Esophagus squamous epithelium (tissue), 5 donors: ENCODE measurements around the gene LMNTD1. TPM values are rescaled to one million over a fixed set of nuclear protein-coding genes. Genes with fewer than 3 reads are reported as not detected.
"Not testable (repeated sequence)": the region's sequence is repeated elsewhere in the genome, so short reads cannot be mapped to it uniquely, and the experiment has no call there.

ENCODE experiments used
- DNase-seq: peaks from one replicate; lab custom pipeline; 2025; lab: John Stamatoyannopoulos, UW
- H3K27ac ChIP-seq, 4 donors: fragments of 200-600 bp; sonication (generic); one replicate each; pipeline ENCODE4 v1.5.1; 2016 to 2019; ENCODE audit warnings: mild to moderate bottlenecking in 1 of 4
- H3K27me3 ChIP-seq, 4 donors: fragments of 200-600 bp; sonication (generic); 1 replicate in 3 of 4; 2 replicates in 1 of 4; pipeline versions ENCODE4 v1.5.1 to v1.6.0; 2017 to 2021; ENCODE audit warnings: antibody characterized with exemption in 1 of 4
- H3K36me3 ChIP-seq, 3 donors: fragments of 200-600 bp; sonication (generic); one replicate each; pipeline ENCODE4 v1.5.1; 2016 to 2019
- H3K4me1 ChIP-seq, 3 donors: fragments of 200-600 bp; sonication (generic); one replicate each; pipeline ENCODE4 v1.5.1; 2017 to 2019
- H3K4me3 ChIP-seq, 4 donors: fragments of 200-600 bp; sonication (generic); 1 replicate in 3 of 4; 2 replicates in 1 of 4; pipeline ENCODE4 v1.5.1; 2016 to 2019; ENCODE audit warnings: mild to moderate bottlenecking in 2 of 4, moderate library complexity in 1 of 4
- H3K9me3 ChIP-seq, 3 donors: fragments of 200-600 bp; sonication (generic); one replicate each; pipeline ENCODE4 v1.5.1; 2016 to 2019
- POLR2A ChIP-seq, 4 donors: fragments of 450-650 bp; IDR thresholded peaks; one replicate each; pipeline ENCODE4 v1.6.1; 2017; ENCODE audit warnings: antibody characterized with exemption in 4 of 4, mild to moderate bottlenecking in 4 of 4, moderate library complexity in 3 of 4
- WGBS, 2 donors: methylation state at CpG; one replicate each; pipeline ENCODE4 v1.1.5; 2018; 5-methylcytosine and 5-hydroxymethylcytosine counted together
- intact Hi-C: fragments of 100-400 bp; cut with DNase I; formaldehyde crosslinking; loops from one replicate; pipeline ENCODE4 v1.15.0; 2022
- total RNA-seq, 4 donors: library from RNA; depleted of rRNA; stranded (reverse); fragments of >200 nt; gene quantifications; one replicate each; pipeline ENCODE4 v1.1.0, GENCODE V29; 2016
- TF ChIP-seq, protein P1 (sequence below), 6 experiments: fragments of 450-650 bp in 4 of 6; fragments of 200-600 bp in 2 of 6; sonication (generic) in 2 of 6; IDR thresholded peaks; one replicate each; pipeline ENCODE4 v1.5.1; 2016 to 2019; ENCODE audit warnings: antibody characterized with exemption in 6 of 6, mild to moderate bottlenecking in 4 of 6, moderate library complexity in 4 of 6
- donor health status: DM: yes; HTN: yes; CAD: no.

Gene LMNTD1
- total RNA-seq, 4 donors from 2014 or later: not detected

DNA sequence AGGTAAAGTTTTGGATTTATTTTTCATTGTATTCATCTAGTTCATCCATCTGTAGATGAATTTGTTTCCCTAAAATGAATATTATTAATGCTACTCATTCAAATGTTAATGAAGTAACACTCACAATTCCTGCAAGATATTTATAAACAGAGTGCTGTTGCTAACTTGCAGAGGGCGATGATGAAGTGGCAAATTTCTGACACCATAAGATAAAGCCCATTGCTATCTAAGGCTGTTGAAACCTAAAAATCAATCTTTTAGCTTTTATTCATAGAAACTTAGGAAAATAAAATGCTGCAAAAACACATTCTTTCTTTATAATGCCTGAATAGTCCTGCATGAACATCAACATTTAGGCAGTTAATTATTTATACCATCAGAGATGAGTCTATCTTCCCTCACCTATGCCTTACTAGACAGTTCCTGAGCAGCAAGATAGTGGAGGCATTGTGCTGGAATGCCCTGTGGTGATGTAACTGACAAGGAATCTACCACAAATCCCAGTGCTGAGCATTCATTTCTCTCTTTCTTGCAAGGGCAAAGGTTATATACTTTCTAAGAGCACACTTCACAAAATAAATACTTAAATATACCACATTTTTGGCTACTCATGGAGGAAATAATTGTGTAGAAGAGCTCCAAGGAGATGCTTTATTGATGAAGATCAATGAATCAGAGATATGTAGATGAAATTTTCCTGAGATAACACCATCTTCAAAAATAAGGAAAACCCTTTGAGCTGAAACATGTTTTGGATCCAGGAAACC is 57.6 kb downstream of the LMNTD1 start:
- H3K4me1 ChIP-seq: peaks cover 0 to 18% (median 3%) of the 10 kb centered on the region in 3 donors
- TF ChIP-seq POLR2A (IDR thresholded peaks at IDR 0.05): no peak
- H3K27ac ChIP-seq: no peak overlapping the region
- DNase-seq: no peak
- no peaks in the 10 kb centered on the region for H3K9me3 ChIP-seq
- H3K36me3 ChIP-seq: no peaks in the 10 kb centered on the region
- 58 to 84% methylated on average over 1 of the region's 1 CpG for WGBS, 2 donors
- H3K4me3 ChIP-seq: no peak overlapping the region
- no peaks in the 10 kb centered on the region for H3K27me3 ChIP-seq
- intact Hi-C loops: no loop called here

DNA sequence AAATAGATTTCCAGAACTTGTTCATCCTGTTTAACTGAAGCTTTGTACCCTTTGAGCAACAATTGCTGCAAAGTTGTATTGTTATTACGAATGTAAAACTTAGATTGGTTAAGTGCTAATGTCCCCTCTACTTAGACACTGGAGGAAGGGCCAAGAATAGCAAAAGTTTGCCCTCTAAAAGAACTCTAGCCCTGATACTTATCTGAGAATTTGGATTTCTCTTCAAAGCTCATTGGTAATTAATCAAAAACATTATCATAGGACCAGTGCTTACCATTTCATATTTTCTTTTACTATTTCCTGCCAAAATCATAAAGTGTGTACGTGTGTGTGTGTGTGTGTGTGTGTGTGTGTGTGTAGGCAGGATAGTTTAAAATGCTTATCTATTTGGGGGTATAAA is 58.2 kb downstream of the LMNTD1 start:
- intact Hi-C loops: no loop called here
- H3K4me3 ChIP-seq: no peak overlapping the region
- H3K4me1 ChIP-seq: peaks cover 0 to 24% (median 3%) of the 10 kb centered on the region in 3 donors
- no peaks in the 10 kb centered on the region for H3K36me3 ChIP-seq
- 22 to 27% methylated on average over 2 of the region's 2 CpGs for WGBS, 2 donors
- no peak overlapping the region for H3K27ac ChIP-seq
- H3K9me3 ChIP-seq: no peaks in the 10 kb centered on the region
- TF ChIP-seq, protein P1, sequence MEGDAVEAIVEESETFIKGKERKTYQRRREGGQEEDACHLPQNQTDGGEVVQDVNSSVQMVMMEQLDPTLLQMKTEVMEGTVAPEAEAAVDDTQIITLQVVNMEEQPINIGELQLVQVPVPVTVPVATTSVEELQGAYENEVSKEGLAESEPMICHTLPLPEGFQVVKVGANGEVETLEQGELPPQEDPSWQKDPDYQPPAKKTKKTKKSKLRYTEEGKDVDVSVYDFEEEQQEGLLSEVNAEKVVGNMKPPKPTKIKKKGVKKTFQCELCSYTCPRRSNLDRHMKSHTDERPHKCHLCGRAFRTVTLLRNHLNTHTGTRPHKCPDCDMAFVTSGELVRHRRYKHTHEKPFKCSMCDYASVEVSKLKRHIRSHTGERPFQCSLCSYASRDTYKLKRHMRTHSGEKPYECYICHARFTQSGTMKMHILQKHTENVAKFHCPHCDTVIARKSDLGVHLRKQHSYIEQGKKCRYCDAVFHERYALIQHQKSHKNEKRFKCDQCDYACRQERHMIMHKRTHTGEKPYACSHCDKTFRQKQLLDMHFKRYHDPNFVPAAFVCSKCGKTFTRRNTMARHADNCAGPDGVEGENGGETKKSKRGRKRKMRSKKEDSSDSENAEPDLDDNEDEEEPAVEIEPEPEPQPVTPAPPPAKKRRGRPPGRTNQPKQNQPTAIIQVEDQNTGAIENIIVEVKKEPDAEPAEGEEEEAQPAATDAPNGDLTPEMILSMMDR (IDR thresholded peaks at IDR 0.05): no peak
- TF ChIP-seq POLR2A (IDR thresholded peaks at IDR 0.05): no peak
- no peak for DNase-seq
- H3K27me3 ChIP-seq: no peaks in the 10 kb centered on the region

DNA sequence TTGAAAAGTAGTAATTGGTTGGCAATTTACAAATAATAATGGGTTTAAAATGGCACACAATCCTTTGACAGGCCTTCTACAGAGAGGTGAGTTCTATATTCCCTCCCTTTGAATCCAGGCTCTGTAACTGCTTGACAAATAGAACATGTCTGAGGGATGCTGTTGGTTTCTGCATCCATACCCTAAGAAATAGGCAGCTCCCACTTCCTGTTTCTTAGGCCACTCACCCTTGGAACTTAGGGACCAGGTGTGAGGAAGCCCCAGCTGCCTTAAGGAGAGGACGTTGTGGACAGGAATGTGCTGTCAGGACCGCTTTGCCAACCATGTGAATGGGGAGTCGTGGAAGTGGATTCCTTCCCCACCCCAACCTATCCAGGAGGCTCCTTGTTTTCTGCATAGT is 59.4 kb downstream of the LMNTD1 start:
- WGBS, 2 donors: 70 to 90% methylated on average over 3 of the region's 3 CpGs

DNA sequence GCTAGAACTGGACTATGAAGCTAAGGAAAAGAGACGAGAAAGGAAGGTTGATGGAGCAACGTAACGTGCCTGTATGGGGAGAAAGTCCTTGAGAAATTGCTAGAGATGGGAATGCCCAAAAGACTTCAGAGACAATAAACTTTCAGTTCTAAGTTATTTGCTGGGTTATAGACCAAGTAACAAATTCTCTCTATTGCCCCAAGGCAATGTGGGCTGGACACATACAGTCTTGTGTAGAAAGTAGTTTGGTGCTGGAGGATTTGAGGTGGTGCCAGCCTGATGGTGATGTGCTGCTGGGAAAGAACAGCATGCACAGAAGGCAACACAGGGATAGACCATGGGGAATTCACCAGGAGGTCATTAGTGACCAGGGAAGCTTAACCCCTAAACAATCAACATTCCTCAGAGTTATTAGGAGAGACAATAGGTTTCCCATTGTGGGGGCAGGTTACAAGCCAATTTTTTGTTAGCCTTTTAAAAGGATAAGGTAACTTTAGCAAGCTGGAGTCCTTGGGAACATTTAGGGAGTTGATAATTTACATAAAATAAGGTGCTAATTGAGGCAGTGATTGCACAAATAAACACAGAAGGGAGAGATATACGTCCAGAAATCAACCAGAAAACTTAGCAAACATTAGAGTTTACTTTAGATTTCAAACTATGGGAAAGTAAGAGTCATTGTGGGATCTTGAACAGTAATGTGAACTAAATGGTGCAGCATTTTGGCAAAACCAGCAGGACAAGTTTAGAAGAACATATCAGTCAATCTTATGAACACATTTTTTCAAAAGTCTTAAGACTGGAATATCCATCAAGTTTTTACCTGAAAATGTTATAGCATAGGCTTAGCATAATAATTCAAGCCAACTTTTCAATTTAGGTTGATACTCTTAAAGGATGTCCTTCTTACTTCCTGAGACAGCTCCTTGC is 61.4 kb downstream of the LMNTD1 start:
- intact Hi-C loops: no loop called here
- Histone ChIP-seq H3K36me3 (no peaks in the 10 kb centered on the region), H3K27me3 (no peaks in the 10 kb centered on the region), H3K4me3 (no peak overlapping the region), H3K4me1 (peaks cover 0 to 25% (median 3%) of the 10 kb centered on the region in 3 donors), H3K27ac (no peak overlapping the region), H3K9me3 (no peaks in the 10 kb centered on the region)
- 78 to 79% methylated on average over 4 of the region's 4 CpGs for WGBS, 2 donors
- no peak for DNase-seq
- no peak for TF ChIP-seq POLR2A (IDR thresholded peaks at IDR 0.05)
- TF ChIP-seq, protein P1 (IDR thresholded peaks at IDR 0.05): no peak

More for the DNA sequence above, 59.4 kb downstream of the LMNTD1 start:
- Histone ChIP-seq H3K4me3 (no peak overlapping the region), H3K27me3 (no peaks in the 10 kb centered on the region), H3K4me1 (peaks cover 0 to 25% (median 3%) of the 10 kb centered on the region in 3 donors), H3K36me3 (no peaks in the 10 kb centered on the region), H3K27ac (no peak overlapping the region), H3K9me3 (no peaks in the 10 kb centered on the region)
- DNase-seq: no peak
- intact Hi-C loops: no loop called here
- TF ChIP-seq, protein P1 (IDR thresholded peaks at IDR 0.05): no peak
- TF ChIP-seq POLR2A (IDR thresholded peaks at IDR 0.05): no peak

DNA sequence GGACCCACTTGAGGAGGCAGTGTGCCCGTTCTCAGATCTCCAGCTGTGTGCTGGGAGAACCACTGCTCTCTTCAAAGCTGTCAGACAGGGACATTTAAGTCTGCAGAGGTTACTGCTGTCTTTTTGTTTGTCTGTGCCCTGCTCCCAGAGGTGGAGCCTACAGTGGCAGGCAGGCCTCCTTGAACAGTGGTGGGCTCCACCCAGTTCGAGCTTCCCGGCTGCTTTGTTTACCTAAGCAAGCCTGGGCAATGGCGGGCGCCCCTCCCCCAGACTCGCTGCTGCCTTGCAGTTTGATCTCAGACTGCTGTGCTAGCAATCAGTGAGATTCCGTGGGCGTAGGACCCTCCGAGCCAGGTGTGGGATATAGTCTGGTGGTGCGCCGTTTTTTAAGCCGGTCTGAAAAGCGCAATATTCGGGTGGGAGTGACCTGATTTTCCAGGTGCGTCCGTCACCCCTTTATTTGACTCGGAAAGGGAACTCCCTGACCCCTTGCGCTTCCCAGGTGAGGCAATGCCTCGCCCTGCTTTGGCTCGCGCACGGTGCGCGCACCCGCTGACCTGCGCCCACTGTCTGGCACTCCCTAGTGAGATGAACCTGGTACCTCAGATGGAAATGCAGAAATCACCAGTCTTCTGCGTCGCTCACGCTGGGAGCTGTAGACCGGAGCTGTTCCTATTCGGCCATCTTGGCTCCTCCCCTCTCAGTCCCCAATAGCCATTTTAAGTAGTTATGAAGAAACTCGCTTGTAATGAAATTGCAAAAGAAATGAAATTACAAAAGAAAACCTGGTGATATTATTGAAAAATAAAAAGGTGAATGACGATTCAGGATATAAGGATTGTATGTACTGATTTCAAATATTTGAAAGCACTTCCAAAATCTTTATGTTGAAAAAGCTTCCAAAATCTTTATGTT is 63.9 kb downstream of the LMNTD1 start:
- H3K27ac ChIP-seq: peak overlapping the region; percentile 39 to 80 (median 66)
- H3K36me3 ChIP-seq, DNase-seq, intact Hi-C loops, H3K9me3 ChIP-seq, H3K4me1 ChIP-seq, H3K27me3 ChIP-seq: not testable (repeated sequence)
- H3K4me3 ChIP-seq: peak overlapping the region; percentile 12 to 57 (median 37)
- 44 to 79% methylated on average over 10 to 23 of the region's 33 CpGs for WGBS, 2 donors
